ENCODE measurements around the gene DCAF12L2. TPM values are rescaled to one million over a fixed set of nuclear protein-coding genes. Genes with fewer than 3 reads are reported as not detected.

Gene DCAF12L2
- polyA plus RNA-seq, 1 experiment: not detected

- ChIA-PET CTCF (no interaction called here), POLR2A (no interaction called here)
- H3K27me3 ChIP-seq (ENCODE audit: control insufficient read depth, insufficient read depth, low read length): no peaks in the 10 kb centered on the region
- no peak for TF ChIP-seq CTCF (IDR thresholded peaks at IDR 0.05; ENCODE audit: low read depth, low read length)
- no peak for DNase-seq (ENCODE audit: low read depth, low spot score)
- H3K27ac ChIP-seq (ENCODE audit: low read depth, low read length): no peak overlapping the region
- H3K9me3 ChIP-seq (ENCODE audit: control insufficient read depth, insufficient read depth, low read length): peaks cover 16% of the 10 kb centered on the region; the same call in 1 of the 2 replicates
- H3K4me3 ChIP-seq (ENCODE audit: low read depth, low read length): no peak overlapping the region
These were observed 728 bp downstream of the DCAF12L2 start for GRCh38 chrX:126165401-126165720.

- Histone ChIP-seq H3K27ac (ENCODE audit: low read depth, low read length) (no peak overlapping the region), H3K4me3 (ENCODE audit: low read depth, low read length) (no peak overlapping the region), H3K9me3 (ENCODE audit: control insufficient read depth, insufficient read depth, low read length) (peaks cover 16% of the 10 kb centered on the region; the same call in 1 of the 2 replicates), H3K27me3 (ENCODE audit: control insufficient read depth, insufficient read depth, low read length) (no peaks in the 10 kb centered on the region)
- POLR2A ChIA-PET: no interaction called here
- TF ChIP-seq CTCF (IDR thresholded peaks at IDR 0.05; ENCODE audit: low read depth, low read length): no peak
- CTCF ChIA-PET: no interaction called here
- DNase-seq (ENCODE audit: low read depth, low spot score): no peak
These were observed 1.2 kb downstream of the DCAF12L2 start for GRCh38 chrX:126164689-126165400.

- DNase-seq (ENCODE audit: low read depth, low spot score): no peak
- CTCF ChIA-PET: no interaction called here
- Histone ChIP-seq H3K27me3 (ENCODE audit: control insufficient read depth, insufficient read depth, low read length) (no peaks in the 10 kb centered on the region), H3K4me3 (ENCODE audit: low read depth, low read length) (no peak overlapping the region), H3K27ac (ENCODE audit: low read depth, low read length) (no peak overlapping the region), H3K9me3 (ENCODE audit: control insufficient read depth, insufficient read depth, low read length) (peaks cover 16% of the 10 kb centered on the region; the same call in 1 of the 2 replicates)
- POLR2A ChIA-PET: no interaction called here
- no peak for TF ChIP-seq CTCF (IDR thresholded peaks at IDR 0.05; ENCODE audit: low read depth, low read length)
These were observed 1.9 kb downstream of the DCAF12L2 start for GRCh38 chrX:126164226-126164625.

- Histone ChIP-seq H3K4me3 (ENCODE audit: low read depth, low read length) (no peak overlapping the region), H3K27ac (ENCODE audit: low read depth, low read length) (no peak overlapping the region), H3K27me3 (ENCODE audit: control insufficient read depth, insufficient read depth, low read length) (no peaks in the 10 kb centered on the region), H3K9me3 (ENCODE audit: control insufficient read depth, insufficient read depth, low read length) (peaks cover 7% of the 10 kb centered on the region; the same call in 1 of the 2 replicates)
- no peak for TF ChIP-seq CTCF (IDR thresholded peaks at IDR 0.05; ENCODE audit: low read depth, low read length)
- DNase-seq (ENCODE audit: low read depth, low spot score): no peak
- ChIA-PET POLR2A (no interaction called here), CTCF (no interaction called here)
These were observed 25.1 kb downstream of the DCAF12L2 start for GRCh38 chrX:126141014-126141413.

- Histone ChIP-seq H3K9me3 (ENCODE audit: control insufficient read depth, insufficient read depth, low read length) (peaks cover 7% of the 10 kb centered on the region; the same call in 1 of the 2 replicates), H3K27me3 (ENCODE audit: control insufficient read depth, insufficient read depth, low read length) (no peaks in the 10 kb centered on the region), H3K4me3 (ENCODE audit: low read depth, low read length) (no peak overlapping the region), H3K27ac (ENCODE audit: low read depth, low read length) (no peak overlapping the region)
- DNase-seq (ENCODE audit: low read depth, low spot score): no peak
- no peak for TF ChIP-seq CTCF (IDR thresholded peaks at IDR 0.05; ENCODE audit: low read depth, low read length)
- POLR2A ChIA-PET: no interaction called here
- CTCF ChIA-PET: no interaction called here
These were observed 28.2 kb downstream of the DCAF12L2 start for GRCh38 chrX:126137899-126138298.
